Panc1 (cell line): ENCODE measurements around the gene CDC16.

Experiments used
- CTCF ChIP-seq: fragments of 450-650 bp; IDR thresholded peaks from 2 replicates; pipeline ENCODE4 v1.5.1; 2017; ENCODE audit warnings: mild to moderate bottlenecking
- POLR2AphosphoS5 ChIP-seq: IDR thresholded peaks from 2 replicates; pipeline ENCODE4 v1.6.1; 2012; ENCODE audit warnings: mild to moderate bottlenecking, low read depth, low read length, moderate library complexity
- REST ChIP-seq, 2 experiments: IDR thresholded peaks; 2 replicates each; pipeline ENCODE4 v1.6.1; 2011 to 2012; ENCODE audit warnings: low read depth in 2 of 2, control low read depth in 1 of 2, low read length in 1 of 2, mild to moderate bottlenecking in 1 of 2, moderate library complexity in 1 of 2; ENCODE audit not compliant: insufficient read depth in 1 of 2

- no peak for TF ChIP-seq CTCF
- TF ChIP-seq REST (IDR thresholded peaks at IDR 0.05; ENCODE audit: insufficient read depth in 1 of 2, low read depth in 2 of 2, low read length in 1 of 2) = no peak
- no peak for TF ChIP-seq POLR2AphosphoS5
These were observed 32.1 kb upstream of the CDC16 start for GRCh38 chr13:114202581-114202980.
